ENCODE results near the gene VIPR1.
A peak's percentile ranks its signal among the peaks of the same experiment; 100 is the strongest.

Gene VIPR1

DNA sequence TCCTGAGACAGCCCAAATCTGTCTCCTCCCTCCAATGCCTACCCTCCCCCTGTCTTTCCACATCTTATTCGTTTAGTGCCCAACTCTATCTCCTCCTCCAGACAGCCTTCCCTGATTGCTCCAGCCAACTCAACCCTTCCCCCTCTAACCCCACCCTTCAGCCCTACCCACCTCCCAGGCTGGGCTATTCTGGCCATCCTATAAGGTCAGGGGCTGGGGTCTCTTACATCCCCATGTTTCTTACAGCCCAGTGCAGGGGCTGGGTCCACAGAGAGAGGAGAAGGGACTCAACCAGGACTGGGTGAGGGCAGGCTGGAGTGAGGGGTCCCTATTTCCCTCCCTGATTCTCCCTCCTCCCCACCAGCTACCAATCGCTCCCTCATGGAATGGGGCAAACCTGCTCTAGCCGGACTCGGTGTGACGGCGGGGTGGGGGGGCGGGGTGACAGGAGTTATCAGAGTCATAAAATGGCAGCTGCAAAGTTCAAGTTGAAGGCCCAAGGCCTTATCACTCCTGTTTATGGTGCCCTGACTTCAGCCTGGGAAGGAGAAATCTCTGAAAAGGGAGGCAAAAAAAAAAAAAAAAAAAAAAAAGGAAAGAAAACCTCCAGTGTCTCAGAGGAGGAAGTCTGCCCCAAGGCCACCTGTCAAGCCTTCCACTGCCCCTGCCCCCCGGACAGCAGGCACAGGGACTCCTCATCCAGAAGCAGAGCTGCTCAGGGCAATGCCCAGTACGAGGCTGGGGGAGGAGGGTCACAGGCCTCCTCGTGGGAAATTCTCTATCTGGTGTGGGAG is 2.1 kb downstream of the VIPR1 start:
- Histone ChIP-seq H2BK15ac (replicated peaks; ENCODE audit: low read depth) (no peak overlapping the region), H3K36me3 (ENCODE audit: control insufficient read depth, insufficient read depth, low read length) (no peaks in the 10 kb centered on the region), H3K4me2 (ENCODE audit: low read length) (no peak overlapping the region), H3K23ac (ENCODE audit: low read length) (no peak overlapping the region), H3K18ac (ENCODE audit: low read length) (no peak overlapping the region), H2AK5ac (ENCODE audit: low read length) (no peak overlapping the region), H3K27me3 (ENCODE audit: insufficient read depth, low read length, poor library complexity) (peaks cover 4% of the 10 kb centered on the region), H4K8ac (ENCODE audit: low read depth, low read length) (no peak overlapping the region), H3K4ac (ENCODE audit: low read depth, low read length) (no peak overlapping the region), H3K79me1 (ENCODE audit: low read length) (no peaks in the 10 kb centered on the region), H4K5ac (ENCODE audit: low read length) (no peak overlapping the region), H3K79me2 (ENCODE audit: control insufficient read depth, insufficient read depth, low read length) (no peaks in the 10 kb centered on the region), H3K27ac (ENCODE audit: low read depth, low read length) (no peak overlapping the region), H3K4me1 (ENCODE audit: control insufficient read depth, low read depth, low read length) (peaks cover 9% of the 10 kb centered on the region), H3K9ac (ENCODE audit: low read length) (no peak overlapping the region), H3K56ac (ENCODE audit: low read length) (no peak overlapping the region), H2BK5ac (ENCODE audit: low read length) (no peak overlapping the region), H2BK120ac (ENCODE audit: low read depth, low read length) (no peak overlapping the region), H3K4me3 (ENCODE audit: low read length) (no peak overlapping the region)
- DNase-seq = no peak
- WGBS (ENCODE audit: extremely low coverage, insufficient coverage, low lambda C conversion rate) = no CpG with 5 or more reads among the region's 10 CpGs

DNA sequence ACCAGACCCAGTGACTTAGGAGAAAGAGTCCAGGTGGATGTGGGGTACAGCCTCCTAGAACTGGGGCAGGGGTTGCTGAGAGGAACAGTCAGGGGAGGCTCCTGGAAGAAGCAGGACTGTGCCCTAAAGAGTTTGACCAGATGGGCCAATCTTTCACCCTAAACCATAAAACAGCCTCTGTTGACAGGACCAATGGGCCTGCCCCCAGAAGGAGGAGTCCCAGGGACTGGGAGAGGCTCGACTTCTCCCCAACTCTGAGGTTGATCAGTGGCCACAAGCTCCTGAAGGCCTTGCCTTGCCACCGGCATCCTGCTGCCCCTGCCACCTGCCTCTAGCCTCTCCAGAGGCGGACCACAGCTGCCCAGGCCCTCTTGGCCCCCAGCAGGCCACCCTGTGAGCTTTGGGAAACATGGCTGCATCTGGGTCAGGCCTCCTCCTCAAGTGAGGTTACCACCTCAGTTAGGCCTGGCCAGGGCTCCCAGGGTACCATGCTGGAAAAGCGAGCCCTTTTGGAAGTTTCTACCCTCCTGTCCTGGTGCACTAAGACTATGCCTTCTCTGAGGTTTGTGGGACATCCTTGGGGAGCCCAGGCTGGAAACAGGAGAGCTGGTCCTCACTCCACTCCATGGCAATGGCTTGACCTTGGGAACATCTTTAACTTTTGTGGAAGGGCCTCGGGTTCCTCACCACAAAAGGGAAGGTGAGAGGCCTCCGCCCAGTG is 2.8 kb downstream of the VIPR1 start:
- no peak overlapping the region for H3K18ac ChIP-seq (ENCODE audit: low read length)
- H4K5ac ChIP-seq (ENCODE audit: low read length) = no peak overlapping the region
- peaks cover 9% of the 10 kb centered on the region for H3K4me1 ChIP-seq (ENCODE audit: control insufficient read depth, low read depth, low read length)
- no peak overlapping the region for H2BK5ac ChIP-seq (ENCODE audit: low read length)
- no peak overlapping the region for H3K56ac ChIP-seq (ENCODE audit: low read length)
- H3K4me3 ChIP-seq (ENCODE audit: low read length) = no peak overlapping the region
- DNase-seq = no peak
- H3K4me2 ChIP-seq (ENCODE audit: low read length) = no peak overlapping the region
- no peak overlapping the region for H3K9ac ChIP-seq (ENCODE audit: low read length)
- no peak overlapping the region for H4K8ac ChIP-seq (ENCODE audit: low read depth, low read length)
- H3K23ac ChIP-seq (ENCODE audit: low read length) = no peak overlapping the region
- WGBS (ENCODE audit: extremely low coverage, insufficient coverage, low lambda C conversion rate) = no CpG with 5 or more reads among the region's 6 CpGs
- H3K27ac ChIP-seq (ENCODE audit: low read depth, low read length) = no peak overlapping the region
- H3K79me1 ChIP-seq (ENCODE audit: low read length) = no peaks in the 10 kb centered on the region
- H2AK5ac ChIP-seq (ENCODE audit: low read length) = no peak overlapping the region
- H3K27me3 ChIP-seq (ENCODE audit: insufficient read depth, low read length, poor library complexity) = peaks cover 4% of the 10 kb centered on the region
- no peaks in the 10 kb centered on the region for H3K36me3 ChIP-seq (ENCODE audit: control insufficient read depth, insufficient read depth, low read length)
- H2BK15ac ChIP-seq (replicated peaks; ENCODE audit: low read depth) = no peak overlapping the region
- H3K4ac ChIP-seq (ENCODE audit: low read depth, low read length) = no peak overlapping the region
- no peak overlapping the region for H2BK120ac ChIP-seq (ENCODE audit: low read depth, low read length)
- no peaks in the 10 kb centered on the region for H3K79me2 ChIP-seq (ENCODE audit: control insufficient read depth, insufficient read depth, low read length)

- no peaks in the 10 kb centered on the region for H3K36me3 ChIP-seq (ENCODE audit: control insufficient read depth, insufficient read depth, low read length)
- no peak overlapping the region for H2BK15ac ChIP-seq (replicated peaks; ENCODE audit: low read depth)
- H3K27ac ChIP-seq (ENCODE audit: low read depth, low read length) = no peak overlapping the region
- H4K5ac ChIP-seq (ENCODE audit: low read length) = no peak overlapping the region
- no peaks in the 10 kb centered on the region for H3K79me2 ChIP-seq (ENCODE audit: control insufficient read depth, insufficient read depth, low read length)
- H3K4me2 ChIP-seq (ENCODE audit: low read length) = no peak overlapping the region
- peaks cover 9% of the 10 kb centered on the region for H3K4me1 ChIP-seq (ENCODE audit: control insufficient read depth, low read depth, low read length)
- no peak overlapping the region for H2BK5ac ChIP-seq (ENCODE audit: low read length)
- no peak overlapping the region for H3K18ac ChIP-seq (ENCODE audit: low read length)
- H3K9ac ChIP-seq (ENCODE audit: low read length) = no peak overlapping the region
- no peaks in the 10 kb centered on the region for H3K79me1 ChIP-seq (ENCODE audit: low read length)
- no peak overlapping the region for H3K4me3 ChIP-seq (ENCODE audit: low read length)
- WGBS (ENCODE audit: extremely low coverage, insufficient coverage, low lambda C conversion rate) = no CpG with 5 or more reads among the region's 4 CpGs
- DNase-seq = no peak
- H3K56ac ChIP-seq (ENCODE audit: low read length) = peak overlapping the region; percentile 67
- no peak overlapping the region for H2BK120ac ChIP-seq (ENCODE audit: low read depth, low read length)
- no peak overlapping the region for H4K8ac ChIP-seq (ENCODE audit: low read depth, low read length)
- no peak overlapping the region for H3K4ac ChIP-seq (ENCODE audit: low read depth, low read length)
- peak overlapping the region; percentile 78 for H2AK5ac ChIP-seq (ENCODE audit: low read length)
- no peaks in the 10 kb centered on the region for H3K27me3 ChIP-seq (ENCODE audit: insufficient read depth, low read length, poor library complexity)
- H3K23ac ChIP-seq (ENCODE audit: low read length) = no peak overlapping the region
These were observed 3.5 kb downstream of the VIPR1 start for GRCh38 chr3:42505849-42506410.

GRCh38 chr3:42507252-42507651 is 4.8 kb downstream of the VIPR1 start:
- H3K4me1 ChIP-seq (ENCODE audit: control insufficient read depth, low read depth, low read length) = peaks cover 9% of the 10 kb centered on the region
- peak; percentile 84 for DNase-seq
- no peak overlapping the region for H3K23ac ChIP-seq (ENCODE audit: low read length)
- no peaks in the 10 kb centered on the region for H3K27me3 ChIP-seq (ENCODE audit: insufficient read depth, low read length, poor library complexity)
- H3K56ac ChIP-seq (ENCODE audit: low read length) = peak overlapping the region; percentile 36
- H2AK5ac ChIP-seq (ENCODE audit: low read length) = no peak overlapping the region
- no peak overlapping the region for H3K27ac ChIP-seq (ENCODE audit: low read depth, low read length)
- no peaks in the 10 kb centered on the region for H3K79me1 ChIP-seq (ENCODE audit: low read length)
- no peak overlapping the region for H3K4me3 ChIP-seq (ENCODE audit: low read length)
- no CpG with 5 or more reads among the region's 7 CpGs for WGBS (ENCODE audit: extremely low coverage, insufficient coverage, low lambda C conversion rate)
- H3K18ac ChIP-seq (ENCODE audit: low read length) = no peak overlapping the region
- no peaks in the 10 kb centered on the region for H3K36me3 ChIP-seq (ENCODE audit: control insufficient read depth, insufficient read depth, low read length)
- H2BK5ac ChIP-seq (ENCODE audit: low read length) = peak overlapping the region; percentile 67
- H3K9ac ChIP-seq (ENCODE audit: low read length) = no peak overlapping the region
- no peak overlapping the region for H3K4ac ChIP-seq (ENCODE audit: low read depth, low read length)
- no peak overlapping the region for H4K5ac ChIP-seq (ENCODE audit: low read length)
- H3K4me2 ChIP-seq (ENCODE audit: low read length) = no peak overlapping the region
- H2BK15ac ChIP-seq (replicated peaks; ENCODE audit: low read depth) = no peak overlapping the region
- no peak overlapping the region for H2BK120ac ChIP-seq (ENCODE audit: low read depth, low read length)
- H3K79me2 ChIP-seq (ENCODE audit: control insufficient read depth, insufficient read depth, low read length) = no peaks in the 10 kb centered on the region
- no peak overlapping the region for H4K8ac ChIP-seq (ENCODE audit: low read depth, low read length)

DNA sequence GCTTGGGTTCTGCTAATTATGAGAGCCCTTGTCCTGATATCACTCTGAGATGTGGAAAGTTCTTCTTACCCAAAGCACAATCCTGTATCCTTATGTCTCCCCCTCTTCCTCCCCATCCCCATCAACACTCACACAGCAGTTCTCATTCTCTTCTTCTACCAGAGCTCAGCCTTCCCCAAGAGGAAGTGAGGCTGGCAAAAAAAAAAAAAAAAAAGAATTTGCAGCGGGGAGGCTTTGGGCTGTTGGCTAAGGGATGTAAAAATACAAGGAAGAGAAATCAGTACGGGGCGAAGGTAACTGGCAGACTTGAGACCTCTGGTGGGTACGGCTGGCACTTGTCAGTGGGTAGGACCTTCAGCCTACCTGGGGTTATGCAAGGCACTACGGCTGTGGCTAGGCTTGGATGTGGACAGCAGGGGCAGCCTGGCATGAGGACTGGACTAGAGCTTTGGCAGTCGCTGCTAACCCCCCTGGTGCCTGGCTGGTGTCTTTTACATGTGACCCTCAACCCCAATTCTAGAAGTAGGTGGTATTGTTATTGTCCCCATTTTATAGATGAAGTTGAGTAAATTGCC is 5.4 kb downstream of the VIPR1 start:
- H3K4me1 ChIP-seq (ENCODE audit: control insufficient read depth, low read depth, low read length) = peaks cover 9% of the 10 kb centered on the region
- no peak for DNase-seq
- no peak overlapping the region for H3K4ac ChIP-seq (ENCODE audit: low read depth, low read length)
- no CpG with 5 or more reads among the region's 6 CpGs for WGBS (ENCODE audit: extremely low coverage, insufficient coverage, low lambda C conversion rate)
- H4K5ac ChIP-seq (ENCODE audit: low read length) = no peak overlapping the region
- no peak overlapping the region for H4K8ac ChIP-seq (ENCODE audit: low read depth, low read length)
- no peak overlapping the region for H2BK120ac ChIP-seq (ENCODE audit: low read depth, low read length)
- H3K79me2 ChIP-seq (ENCODE audit: control insufficient read depth, insufficient read depth, low read length) = no peaks in the 10 kb centered on the region
- no peak overlapping the region for H3K56ac ChIP-seq (ENCODE audit: low read length)
- H2BK5ac ChIP-seq (ENCODE audit: low read length) = peak overlapping the region; percentile 25
- H3K27ac ChIP-seq (ENCODE audit: low read depth, low read length) = no peak overlapping the region
- no peaks in the 10 kb centered on the region for H3K36me3 ChIP-seq (ENCODE audit: control insufficient read depth, insufficient read depth, low read length)
- H3K23ac ChIP-seq (ENCODE audit: low read length) = no peak overlapping the region
- no peak overlapping the region for H3K18ac ChIP-seq (ENCODE audit: low read length)
- H2BK15ac ChIP-seq (replicated peaks; ENCODE audit: low read depth) = no peak overlapping the region
- H3K4me3 ChIP-seq (ENCODE audit: low read length) = no peak overlapping the region
- H3K79me1 ChIP-seq (ENCODE audit: low read length) = no peaks in the 10 kb centered on the region
- no peak overlapping the region for H3K4me2 ChIP-seq (ENCODE audit: low read length)
- H3K27me3 ChIP-seq (ENCODE audit: insufficient read depth, low read length, poor library complexity) = no peaks in the 10 kb centered on the region
- no peak overlapping the region for H2AK5ac ChIP-seq (ENCODE audit: low read length)
- H3K9ac ChIP-seq (ENCODE audit: low read length) = no peak overlapping the region
